H1 (cell line): Measurements from ENCODE around the gene STK11. TPM values are rescaled to one million over a fixed set of nuclear protein-coding genes. Genes with fewer than 3 reads are reported as not detected.

Experiments
- CTCF ChIA-PET: fragments of 300-600 bp; sonication (Branson Sonifier 250); formaldehyde crosslinking; loops from one replicate; lab custom pipeline; 2021; ENCODE audit not compliant: partially characterized antibody; lab: Charles Lee
- POLR2A ChIA-PET: fragments of 300-600 bp; sonication (Branson Sonifier 250); formaldehyde crosslinking; loops from one replicate; lab custom pipeline; 2021; ENCODE audit warnings: inconsistent platforms; ENCODE audit not compliant: partially characterized antibody; lab: Charles Lee
- DNase-seq, 2 experiments: peaks; one replicate each; pipeline versions ENCODE4 v3.0.0 to v3.0.0-alpha.2; 2010 to 2022; ENCODE audit warnings: low spot score in 2 of 2, low read depth in 1 of 2, mixed read lengths in 1 of 2
- FAIRE-seq: peaks from 2 replicates; lab custom pipeline; 2011; peaks lifted over from hg19 to GRCh38; lab: Jason Lieb, UNC
- H2AFZ ChIP-seq: 2 replicates; pipeline ENCODE4 v1.8.1; 2012; ENCODE audit warnings: low read length, inconsistent platforms
- H2AK5ac ChIP-seq: 2 replicates; pipeline ENCODE4 v1.6.1; 2013; ENCODE audit warnings: low read depth, low read length
- H2BK120ac ChIP-seq: replicated peaks from 2 replicates; pipeline ENCODE3; 2013; ENCODE audit warnings: low read depth, low read length, inconsistent platforms
- H2BK12ac ChIP-seq: 2 replicates; pipeline ENCODE4 v1.6.1; 2013; ENCODE audit warnings: low read depth, low read length
- H2BK15ac ChIP-seq: 2 replicates; pipeline ENCODE4 v1.6.1; 2013; ENCODE audit warnings: low read length
- H2BK20ac ChIP-seq: 2 replicates; pipeline ENCODE4 v1.6.1; 2013; ENCODE audit warnings: low read length
- H2BK5ac ChIP-seq: 2 replicates; pipeline ENCODE4 v1.6.1; 2013; ENCODE audit warnings: low read depth, low read length
- H3K14ac ChIP-seq: 2 replicates; pipeline ENCODE4 v1.6.1; 2013; ENCODE audit warnings: inconsistent platforms; ENCODE audit not compliant: insufficient read length
- H3K18ac ChIP-seq: 2 replicates; pipeline ENCODE4 v1.6.1; 2013; ENCODE audit warnings: low read length; ENCODE audit errors: extremely low read depth
- H3K23ac ChIP-seq: 2 replicates; pipeline ENCODE4 v1.6.1; 2013; ENCODE audit warnings: inconsistent platforms; ENCODE audit not compliant: insufficient read length
- H3K23me2 ChIP-seq: 2 replicates; pipeline ENCODE4 v1.6.1; 2013; ENCODE audit warnings: low read depth, low read length
- H3K27ac ChIP-seq: 2 replicates; pipeline ENCODE4 v1.6.1; 2011; ENCODE audit warnings: low read depth, low read length, inconsistent platforms
- H3K27me3 ChIP-seq, 4 experiments: replicated peaks in 1 of 4; 1 replicate in 1 of 4; 2 replicates in 3 of 4; pipeline versions ENCODE4 v1.6.1 to v1.8.1; 2011 to 2013; ENCODE audit warnings: low read length in 3 of 4, mild to moderate bottlenecking in 3 of 4, inconsistent platforms in 2 of 4, mixed read lengths in 2 of 4, moderate library complexity in 1 of 4; ENCODE audit not compliant: control insufficient read depth in 3 of 4, insufficient read depth in 3 of 4; ENCODE audit errors: extremely low read depth in 1 of 4
- H3K36me3 ChIP-seq, 4 experiments: 2 replicates each; pipeline versions ENCODE4 v1.6.1 to v1.8.1; 2011 to 2013; ENCODE audit warnings: mild to moderate bottlenecking in 4 of 4, low read length in 3 of 4, moderate library complexity in 2 of 4, control low read depth in 1 of 4, inconsistent platforms in 1 of 4; ENCODE audit not compliant: insufficient read depth in 4 of 4, control insufficient read depth in 2 of 4
- H3K4ac ChIP-seq: replicated peaks from 2 replicates; pipeline ENCODE3; 2013; ENCODE audit warnings: low read length, low read depth, mixed read lengths, inconsistent platforms; ENCODE audit not compliant: insufficient read length
- H3K4me1 ChIP-seq, 4 experiments: replicated peaks in 1 of 4; 1 replicate in 1 of 4; 2 replicates in 3 of 4; pipeline versions ENCODE4 v1.6.1 to v1.8.1; 2011 to 2013; ENCODE audit warnings: low read length in 3 of 4, inconsistent platforms in 2 of 4, mixed read lengths in 1 of 4; ENCODE audit not compliant: insufficient read depth in 4 of 4, control insufficient read depth in 3 of 4
- H3K4me2 ChIP-seq, 2 experiments: 2 replicates each; pipeline versions ENCODE4 v1.6.1 to v1.8.1; 2011 to 2013; ENCODE audit warnings: low read depth in 2 of 2, low read length in 2 of 2, control low read depth in 1 of 2, inconsistent platforms in 1 of 2, mild to moderate bottlenecking in 1 of 2; ENCODE audit not compliant: insufficient read depth in 1 of 2
- H3K4me3 ChIP-seq, 4 experiments: fragments of 200-600, 300-600 bp in 1 of 4; sonication (generic), shearing (Covaris generic), sonication (Bioruptor Twin) in 1 of 4; 2 replicates each; pipeline versions ENCODE4 v1.5.1 to v1.8.1; 2011 to 2016; ENCODE audit warnings: low read length in 4 of 4, low read depth in 3 of 4, control low read depth in 2 of 4, inconsistent platforms in 2 of 4, mild to moderate bottlenecking in 2 of 4, mixed read lengths in 1 of 4, moderate library complexity in 1 of 4; ENCODE audit not compliant: insufficient read depth in 2 of 4; ENCODE audit errors: extremely low read depth in 1 of 4
- H3K56ac ChIP-seq: replicated peaks from 2 replicates; pipeline ENCODE3; 2013; ENCODE audit warnings: low read depth, mild to moderate bottlenecking, mixed read lengths, low read length, inconsistent platforms; ENCODE audit not compliant: insufficient read length
- H3K79me1 ChIP-seq: 2 replicates; pipeline ENCODE4 v1.6.1; 2013; ENCODE audit warnings: low read depth, low read length, control low read depth
- H3K79me2 ChIP-seq, 2 experiments: 2 replicates each; pipeline versions ENCODE4 v1.6.1 to v1.8.1; 2012 to 2013; ENCODE audit warnings: low read length in 2 of 2, mild to moderate bottlenecking in 2 of 2, inconsistent platforms in 1 of 2; ENCODE audit not compliant: insufficient read depth in 2 of 2, control insufficient read depth in 1 of 2
- H3K9ac ChIP-seq, 4 experiments: replicated peaks in 1 of 4; 1 replicate in 1 of 4; 2 replicates in 3 of 4; pipeline versions ENCODE4 v1.6.1 to v1.8.1; 2011 to 2013; ENCODE audit warnings: low read depth in 3 of 4, low read length in 3 of 4, control low read depth in 2 of 4, mild to moderate bottlenecking in 2 of 4, moderate library complexity in 2 of 4, inconsistent platforms in 1 of 4; ENCODE audit errors: extremely low read depth in 1 of 4
- H3K9me3 ChIP-seq, 2 experiments: 2 replicates each; pipeline versions ENCODE4 v1.6.1 to v1.8.1; 2012 to 2013; ENCODE audit warnings: mild to moderate bottlenecking in 2 of 2, moderate library complexity in 2 of 2, control low read depth in 1 of 2, inconsistent platforms in 1 of 2, low read depth in 1 of 2, low read length in 1 of 2, mixed read lengths in 1 of 2; ENCODE audit not compliant: insufficient read depth in 2 of 2
- H4K20me1 ChIP-seq, 2 experiments: replicated peaks in 1 of 2; 2 replicates each; pipeline versions ENCODE3 to v1.8.1; 2011 to 2013; ENCODE audit warnings: inconsistent platforms in 2 of 2, low read length in 2 of 2, mild to moderate bottlenecking in 1 of 2; ENCODE audit not compliant: insufficient read depth in 2 of 2, control insufficient read depth in 1 of 2
- H4K5ac ChIP-seq: 2 replicates; pipeline ENCODE4 v1.6.1; 2013; ENCODE audit warnings: low read length, low read depth, mixed read lengths, inconsistent platforms; ENCODE audit not compliant: insufficient read length
- H4K8ac ChIP-seq: 2 replicates; pipeline ENCODE4 v1.8.0; 2013; ENCODE audit warnings: mild to moderate bottlenecking, moderate library complexity, low read length, inconsistent platforms; ENCODE audit not compliant: insufficient read depth; ENCODE audit errors: extremely low read depth
- H4K91ac ChIP-seq: replicated peaks from 2 replicates; pipeline ENCODE3; 2013; ENCODE audit warnings: low read length, mixed read lengths, inconsistent platforms; ENCODE audit not compliant: insufficient read length
- ASH2L ChIP-seq: fragments of 200-600, 300-600 bp; sonication (generic); IDR thresholded peaks from one replicate; pipeline ENCODE4 v1.7.1; 2017; ENCODE audit warnings: low read length
- CREB1 ChIP-seq: IDR thresholded peaks from 2 replicates; pipeline ENCODE4 v1.6.1; 2012; ENCODE audit warnings: inconsistent platforms
- EGR1 ChIP-seq: IDR thresholded peaks from 2 replicates; pipeline ENCODE4 v1.6.1; 2011; ENCODE audit warnings: low read depth, low read length, borderline replicate concordance
- EP300 ChIP-seq, 2 experiments: IDR thresholded peaks; 1 replicate in 1 of 2; 2 replicates in 1 of 2; pipeline ENCODE4 v1.6.1; 2011 to 2012; ENCODE audit warnings: low read depth in 2 of 2, low read length in 2 of 2, mild to moderate bottlenecking in 2 of 2, borderline replicate concordance in 1 of 2, inconsistent platforms in 1 of 2, moderate library complexity in 1 of 2
- FOSL1 ChIP-seq: IDR thresholded peaks from 2 replicates; pipeline ENCODE4 v1.6.1; 2011; ENCODE audit warnings: mild to moderate bottlenecking, low read depth, low read length, moderate library complexity; ENCODE audit not compliant: insufficient read depth
- GTF2F1 ChIP-seq: IDR thresholded peaks from 2 replicates; pipeline ENCODE4 v1.6.1; 2012; ENCODE audit warnings: low read depth, low read length, improper control_type of control experiment, borderline replicate concordance
- HDAC2 ChIP-seq, 2 experiments: fragments of 300-600 bp in 1 of 2; sonication (generic) in 1 of 2; IDR thresholded peaks; 2 replicates each; pipeline ENCODE4 v1.6.1; 2011 to 2012; ENCODE audit warnings: low read depth in 2 of 2, low read length in 2 of 2, mild to moderate bottlenecking in 2 of 2, moderate library complexity in 2 of 2, borderline replicate concordance in 1 of 2, inconsistent platforms in 1 of 2
- RBBP5 ChIP-seq: IDR thresholded peaks from 2 replicates; pipeline ENCODE4 v1.7.1; 2012; ENCODE audit warnings: low read depth, mild to moderate bottlenecking, inconsistent platforms, low read length, moderate library complexity, borderline replicate concordance
- RFX5 ChIP-seq: IDR thresholded peaks from 2 replicates; pipeline ENCODE4 v1.6.1; 2011; ENCODE audit warnings: low read depth, low read length, improper control_type of control experiment, borderline replicate concordance
- SIN3A ChIP-seq, 2 experiments: IDR thresholded peaks in 1 of 2; conservative IDR thresholded peaks in 1 of 2; 2 replicates each; pipeline ENCODE4 v1.6.1; 2011 to 2012; ENCODE audit warnings: low read length in 2 of 2, improper control_type of control experiment in 1 of 2, low read depth in 1 of 2, mild to moderate bottlenecking in 1 of 2
- SP2 ChIP-seq: IDR thresholded peaks from 2 replicates; pipeline ENCODE4 v1.6.1; 2012; ENCODE audit warnings: mild to moderate bottlenecking, low read length, inconsistent platforms
- SUZ12 ChIP-seq: fragments of 200-600 bp; sonication (generic); IDR thresholded peaks from 2 replicates; pipeline ENCODE4 v1.6.1; 2012; ENCODE audit warnings: mild to moderate bottlenecking, inconsistent platforms, low read length, moderate library complexity, mixed read lengths
- YY1 ChIP-seq: IDR thresholded peaks from 2 replicates; pipeline ENCODE4 v1.6.1; 2011; ENCODE audit warnings: low read depth, mild to moderate bottlenecking, low read length
- WGBS, 2 experiments: shearing (Covaris generic) in 1 of 2; methylation state at CpG; one replicate each; pipeline versions ENCODE4 v1.1.6 to v1.1.7; 2013 to 2015; ENCODE audit warnings: low lambda C conversion rate in 2 of 2, mixed read lengths in 2 of 2, inconsistent platforms in 1 of 2, low coverage in 1 of 2, missing lambda C conversion rate in 1 of 2; ENCODE audit not compliant: insufficient replicate concordance in 2 of 2, insufficient coverage in 1 of 2, insufficient read length in 1 of 2; ENCODE audit errors: extremely low coverage in 1 of 2, missing lambda C conversion rate in 1 of 2; 5-methylcytosine and 5-hydroxymethylcytosine counted together
- polyA plus RNA-seq, 7 experiments: library from polyadenylated mRNA; depleted of rRNA in 3 of 7; stranded (reverse) in 5 of 7; unstranded in 2 of 7; fragments of >200 nt in 5 of 7; fragments of 200-250 nt in 2 of 7; gene quantifications; 1 replicate in 5 of 7; 2 replicates in 1 of 7; 4 replicates in 1 of 7; pipeline versions ENCODE4 v1.2.1 to v1.2.3, GENCODE V29; 2011 to 2013; ENCODE audit warnings: missing spikeins in 2 of 7, mixed read lengths in 2 of 7
- total RNA-seq: library from RNA; stranded (reverse); fragmentation: NEBNext Ultra II Directional; extraction: Animal tissue kit (Norgen Biotek cat#: 25700); gene quantifications from 2 replicates; pipeline ENCODE4 v1.2.1, GENCODE V29; 2021

The STK11 gene
- total and polyA plus RNA-seq, 2 of the 8 experiments (the other 6 are each of a cell fraction or from before 2014, with no cell fraction given): 45.3 to 70.7 TPM

DNA sequence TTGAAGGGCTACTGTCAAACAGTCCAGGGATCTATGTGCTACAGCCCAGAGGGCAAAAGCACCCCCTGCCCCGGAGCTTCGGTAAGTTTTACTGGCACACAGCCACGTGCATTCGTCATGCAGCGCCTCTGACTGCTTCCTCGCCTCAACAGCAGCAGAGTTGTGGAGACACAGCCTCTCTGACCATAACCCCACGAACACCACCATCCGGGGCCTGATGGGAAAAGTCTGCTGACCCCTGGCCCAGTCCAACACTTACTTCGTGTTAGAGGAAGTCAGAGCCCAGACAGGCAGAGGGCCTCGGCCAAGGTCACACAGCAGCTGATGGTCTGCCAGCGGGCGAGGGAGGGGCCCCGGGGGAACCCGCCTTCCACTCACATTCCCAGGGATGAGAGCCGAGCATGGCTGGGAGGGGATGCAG, 27.1 kb downstream of the STK11 start:
- no peak overlapping the region for H2AFZ ChIP-seq
- H3K9me3 ChIP-seq: no peaks in the 10 kb centered on the region
- no peak overlapping the region for H3K18ac ChIP-seq
- DNase-seq (no peak), FAIRE-seq (no peak)
- peaks cover 3% of the 10 kb centered on the region; the same call in 1 of the 2 replicates for H3K23me2 ChIP-seq
- ChIA-PET POLR2A (interaction anchor here (0.8 to 1.9 kb wide), 9 partner anchors 9 to 229 kb away, joined by 3 to 6 read pairs (median 3); partner anchors contain the start of genes ATP5F1D and FAM174C), CTCF (interaction anchor here (0.9 to 1.9 kb wide), 4 partner anchors 10 to 15 kb away, joined by 5 to 8 read pairs (median 6); no protein-coding TSS in a partner anchor)
- no peak overlapping the region for H2AK5ac ChIP-seq
- H2BK20ac ChIP-seq: no peak overlapping the region
- H2BK12ac ChIP-seq: no peak overlapping the region
- H3K4me1 ChIP-seq: peaks cover 0 to 6% (median 4%) of the 10 kb centered on the region in 4 experiments; a peak in 2 of 7 replicates
- no peaks in the 10 kb centered on the region; a peak in 1 of 4 replicates for H3K79me2 ChIP-seq
- 0 out of 2 replicates have a peak, but pooled peaks cover 3% of the 10 kb centered on the region for H3K79me1 ChIP-seq
- H2BK120ac ChIP-seq: no peak overlapping the region
- no peak for TF ChIP-seq FOSL1
- TF ChIP-seq RBBP5: no peak
- TF ChIP-seq SIN3A (conservative IDR thresholded peaks at IDR 0.05 in 1 of 2, IDR thresholded peaks at IDR 0.05 in 1 of 2; ENCODE audit: low read depth in 1 of 2, low read length in 2 of 2): no peak
- no peak for TF ChIP-seq EGR1
- TF ChIP-seq SP2: no peak
- TF ChIP-seq ASH2L: no peak
- no peak for TF ChIP-seq SUZ12
- no peak for TF ChIP-seq EP300 (IDR thresholded peaks at IDR 0.05; ENCODE audit: borderline replicate concordance in 1 of 2, low read depth in 2 of 2, low read length in 2 of 2)
- no peak for TF ChIP-seq RFX5
- no peak for TF ChIP-seq CREB1
- no peak for TF ChIP-seq HDAC2 (IDR thresholded peaks at IDR 0.05; ENCODE audit: borderline replicate concordance in 1 of 2, low read depth in 2 of 2, low read length in 2 of 2)
- TF ChIP-seq YY1: no peak
- no peak for TF ChIP-seq GTF2F1
- no peak overlapping the region for H3K23ac ChIP-seq
- no peak overlapping the region for H3K9ac ChIP-seq
- peaks cover 5 to 63% (median 7%) of the 10 kb centered on the region in 4 experiments; a peak in 6 of 8 replicates for H3K36me3 ChIP-seq
- no peak overlapping the region for H2BK15ac ChIP-seq
- no peak overlapping the region for H3K56ac ChIP-seq
- no peak overlapping the region for H4K5ac ChIP-seq
- H3K27ac ChIP-seq: no peak overlapping the region
- H2BK5ac ChIP-seq: no peak overlapping the region
- H3K27me3 ChIP-seq: no peaks in the 10 kb centered on the region
- no peak overlapping the region for H3K4me2 ChIP-seq
- H3K4me3 ChIP-seq: no peak overlapping the region
- H4K91ac ChIP-seq: no peak overlapping the region
- WGBS, 2 experiments: 95% methylated on average over 12 of the region's 15 CpGs; no CpG with 5 or more reads in 1 of the 2 experiments
- H4K20me1 ChIP-seq: peaks cover 2 to 22% of the 10 kb centered on the region in 2 experiments
- no peak overlapping the region for H4K8ac ChIP-seq
- H3K4ac ChIP-seq: no peak overlapping the region
- no peak overlapping the region for H3K14ac ChIP-seq
